Keratinocyte (primary cell): ENCODE results near the gene TPST2. TPM values are rescaled to one million over a fixed set of nuclear protein-coding genes. Genes with fewer than 3 reads are reported as not detected.

ENCODE experiments used
- DNase-seq: peaks from one replicate; pipeline ENCODE4 v3.0.0-alpha.2; 2011; ENCODE audit warnings: low read depth, missing footprints, low spot score
- FAIRE-seq: peaks from 2 replicates; lab custom pipeline; 2011; peaks lifted over from hg19 to GRCh38; lab: Jason Lieb, UNC
- H2AFZ ChIP-seq: 2 replicates; pipeline ENCODE4 v1.6.0; 2012; ENCODE audit warnings: low read length, control low read depth, inconsistent platforms; ENCODE audit not compliant: control insufficient read depth
- H3K27ac ChIP-seq: 2 replicates; pipeline ENCODE4 v1.5.1; 2011; ENCODE audit warnings: low read length; ENCODE audit not compliant: control insufficient read depth, insufficient read depth
- H3K27me3 ChIP-seq: 3 replicates; pipeline ENCODE4 v1.6.0; 2011; ENCODE audit warnings: low read length; ENCODE audit not compliant: control insufficient read depth, insufficient read depth; ENCODE audit errors: extremely low read depth
- H3K36me3 ChIP-seq, 2 experiments: 2 replicates in 1 of 2; 3 replicates in 1 of 2; pipeline ENCODE4 v1.5.1; 2011; ENCODE audit warnings: low read length in 2 of 2, mild to moderate bottlenecking in 1 of 2; ENCODE audit not compliant: control insufficient read depth in 2 of 2, insufficient read depth in 2 of 2; ENCODE audit errors: extremely low read depth in 1 of 2
- H3K4me1 ChIP-seq: 3 replicates; pipeline ENCODE4 v1.5.1; 2011; ENCODE audit warnings: low read length; ENCODE audit not compliant: control insufficient read depth, insufficient read depth; ENCODE audit errors: extremely low read depth
- H3K4me2 ChIP-seq: 3 replicates; pipeline ENCODE4 v1.6.0; 2011; ENCODE audit warnings: low read depth, low read length; ENCODE audit not compliant: control insufficient read depth, insufficient read depth; ENCODE audit errors: extremely low read depth
- H3K4me3 ChIP-seq, 3 experiments: fragments of 200-600 bp in 1 of 3; sonication (generic) in 1 of 3; 2 replicates in 2 of 3; 3 replicates in 1 of 3; pipeline ENCODE4 v1.5.1; 2011 to 2016; ENCODE audit warnings: low read length in 3 of 3, mild to moderate bottlenecking in 3 of 3, control low read depth in 2 of 3, inconsistent platforms in 1 of 3, low read depth in 1 of 3, mixed read lengths in 1 of 3, mixed run types in 1 of 3, moderate library complexity in 1 of 3; ENCODE audit not compliant: control insufficient read depth in 2 of 3, insufficient read depth in 2 of 3; ENCODE audit errors: extremely low read depth in 1 of 3
- H3K79me2 ChIP-seq: 2 replicates; pipeline ENCODE4 v1.6.0; 2012; ENCODE audit warnings: low read length; ENCODE audit not compliant: control insufficient read depth, insufficient read depth
- H3K9ac ChIP-seq: 3 replicates; pipeline ENCODE4 v1.6.0; 2011; ENCODE audit warnings: low read length; ENCODE audit not compliant: control insufficient read depth, insufficient read depth; ENCODE audit errors: extremely low read depth
- H3K9me1 ChIP-seq: 3 replicates; pipeline ENCODE4 v1.6.0; 2011; ENCODE audit warnings: low read length; ENCODE audit not compliant: control insufficient read depth, insufficient read depth; ENCODE audit errors: extremely low read depth
- H3K9me3 ChIP-seq: 2 replicates; pipeline ENCODE4 v1.5.1; 2012; ENCODE audit warnings: low read depth, low read length; ENCODE audit not compliant: control insufficient read depth
- H4K20me1 ChIP-seq: 3 replicates; pipeline ENCODE4 v1.6.0; 2011; ENCODE audit warnings: low read length; ENCODE audit not compliant: control insufficient read depth, insufficient read depth; ENCODE audit errors: extremely low read depth
- CTCF ChIP-seq, 3 experiments: IDR thresholded peaks in 1 of 3; conservative IDR thresholded peaks in 1 of 3; optimal IDR thresholded peaks in 1 of 3; 2 replicates in 2 of 3; 3 replicates in 1 of 3; pipeline versions ENCODE3 to v1.5.1; 2011; ENCODE audit warnings: low read length in 3 of 3, mild to moderate bottlenecking in 3 of 3, moderate library complexity in 2 of 3, control low read depth in 1 of 3, inconsistent platforms in 1 of 3; ENCODE audit not compliant: insufficient read depth in 2 of 3; ENCODE audit errors: extremely low read depth in 1 of 3
- EZH2 ChIP-seq: IDR thresholded peaks from one replicate; pipeline ENCODE4 v1.6.1; 2012; ENCODE audit warnings: inconsistent platforms, mild to moderate bottlenecking, low read length, moderate library complexity
- dilution Hi-C: fragments of 300-500 bp; cut with MboI; formaldehyde crosslinking; loops from one replicate; pipeline ENCODE4 v1.7.0; 2020; ENCODE audit warnings: low sequenced_read_pairs; ENCODE audit not compliant: extremely low pct_ligation_motif_present
- polyA plus RNA-seq, 5 experiments: library from polyadenylated mRNA; depleted of rRNA in 3 of 5; stranded (reverse) in 3 of 5; stranded (forward) in 1 of 5; unstranded in 1 of 5; fragments of >200 nt; gene quantifications; 1 replicate in 1 of 5; 2 replicates in 3 of 5; 3 replicates in 1 of 5; pipeline versions ENCODE4 v1.2.1 to v1.2.3, GENCODE V29; 2011 to 2012; ENCODE audit warnings: missing spikeins in 2 of 5, low read depth in 1 of 5, low replicate concordance in 1 of 5

The TPST2 gene
- polyA plus RNA-seq, 1 donor (not counting 4 experiments of a cell fraction or from before 2014, with no cell fraction given): 22.4 TPM

GRCh38 chr22:26502688-26503561, 87.0 kb downstream of the TPST2 start:
- no peaks in the 10 kb centered on the region for H3K27me3 ChIP-seq
- no peaks in the 10 kb centered on the region for H3K9me1 ChIP-seq
- no peak overlapping the region for H2AFZ ChIP-seq
- H3K9me3 ChIP-seq: no peaks in the 10 kb centered on the region
- peak; percentile 20 for FAIRE-seq
- H3K27ac ChIP-seq: no peak overlapping the region
- H3K79me2 ChIP-seq: no peaks in the 10 kb centered on the region
- H3K4me2 ChIP-seq: no peak overlapping the region
- no peak for DNase-seq
- peaks cover 40 to 45% of the 10 kb centered on the region in 2 experiments for H3K36me3 ChIP-seq
- no peaks in the 10 kb centered on the region for H3K4me1 ChIP-seq
- no peak overlapping the region for H3K9ac ChIP-seq
- dilution Hi-C loops: no loop called here
- TF ChIP-seq CTCF (optimal IDR thresholded peaks at IDR 0.05 in 1 of 3, IDR thresholded peaks at IDR 0.05 in 1 of 3, conservative IDR thresholded peaks at IDR 0.05 in 1 of 3; ENCODE audit: extremely low read depth in 1 of 3, insufficient read depth in 2 of 3, low read length in 3 of 3): peak; percentile 58 to 80 (median 63)
- TF ChIP-seq EZH2: no peak
- no peaks in the 10 kb centered on the region for H4K20me1 ChIP-seq
- H3K4me3 ChIP-seq: no peak overlapping the region

- Histone ChIP-seq H3K4me3 (no peak overlapping the region), H3K4me2 (no peak overlapping the region), H3K27ac (no peak overlapping the region), H3K4me1 (no peaks in the 10 kb centered on the region), H3K9me3 (no peaks in the 10 kb centered on the region), H3K27me3 (no peaks in the 10 kb centered on the region), H3K36me3 (peaks cover 36 to 45% of the 10 kb centered on the region in 2 experiments), H3K79me2 (no peaks in the 10 kb centered on the region), H4K20me1 (no peaks in the 10 kb centered on the region), H3K9ac (no peak overlapping the region), H3K9me1 (no peaks in the 10 kb centered on the region), H2AFZ (no peak overlapping the region)
- no peak for FAIRE-seq
- no peak for TF ChIP-seq CTCF (optimal IDR thresholded peaks at IDR 0.05 in 1 of 3, IDR thresholded peaks at IDR 0.05 in 1 of 3, conservative IDR thresholded peaks at IDR 0.05 in 1 of 3; ENCODE audit: extremely low read depth in 1 of 3, insufficient read depth in 2 of 3, low read length in 3 of 3)
- TF ChIP-seq EZH2: no peak
- dilution Hi-C loops: no loop called here
- DNase-seq: no peak
Measured at GRCh38 chr22:26501996-26502395, 87.9 kb downstream of the TPST2 start.
